Lower leg skin (tissue), 3 donors: ENCODE results near the gene DMBT1.

Experiments
- POLR2A ChIP-seq, 2 donors: fragments of 450-650 bp; IDR thresholded peaks; one replicate each; pipeline ENCODE4 v1.6.1; 2016 to 2017; ENCODE audit warnings: antibody characterized with exemption in 2 of 2, mild to moderate bottlenecking in 1 of 2, moderate library complexity in 1 of 2
- TF ChIP-seq, protein P1 (sequence below), 3 donors: fragments of 450-650 bp; IDR thresholded peaks; one replicate each; pipeline ENCODE4 v1.5.1; 2016; ENCODE audit warnings: antibody characterized with exemption in 3 of 3, mild to moderate bottlenecking in 3 of 3, moderate library complexity in 2 of 3

DNA sequence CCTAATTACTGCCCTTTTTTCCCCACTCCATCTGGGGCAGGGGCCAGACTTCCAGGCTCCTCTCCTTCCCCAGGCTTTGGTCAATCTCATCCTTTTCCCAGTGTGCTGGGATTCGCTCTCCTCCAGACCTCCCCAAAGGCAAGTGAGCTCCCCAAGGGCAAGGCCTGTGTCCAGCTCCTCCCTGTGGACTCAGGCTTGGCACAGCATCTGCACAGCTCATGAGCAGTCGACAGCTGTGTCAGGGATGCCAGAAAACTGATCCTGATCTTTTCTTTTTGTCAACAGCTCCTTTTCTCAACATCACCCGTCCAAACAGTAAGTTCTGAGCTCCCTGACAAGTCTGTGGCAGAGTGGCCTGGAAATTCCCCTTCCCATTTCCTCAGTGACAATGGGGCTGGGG, 72.0 kb downstream of the DMBT1 start:
- TF ChIP-seq, protein P1, sequence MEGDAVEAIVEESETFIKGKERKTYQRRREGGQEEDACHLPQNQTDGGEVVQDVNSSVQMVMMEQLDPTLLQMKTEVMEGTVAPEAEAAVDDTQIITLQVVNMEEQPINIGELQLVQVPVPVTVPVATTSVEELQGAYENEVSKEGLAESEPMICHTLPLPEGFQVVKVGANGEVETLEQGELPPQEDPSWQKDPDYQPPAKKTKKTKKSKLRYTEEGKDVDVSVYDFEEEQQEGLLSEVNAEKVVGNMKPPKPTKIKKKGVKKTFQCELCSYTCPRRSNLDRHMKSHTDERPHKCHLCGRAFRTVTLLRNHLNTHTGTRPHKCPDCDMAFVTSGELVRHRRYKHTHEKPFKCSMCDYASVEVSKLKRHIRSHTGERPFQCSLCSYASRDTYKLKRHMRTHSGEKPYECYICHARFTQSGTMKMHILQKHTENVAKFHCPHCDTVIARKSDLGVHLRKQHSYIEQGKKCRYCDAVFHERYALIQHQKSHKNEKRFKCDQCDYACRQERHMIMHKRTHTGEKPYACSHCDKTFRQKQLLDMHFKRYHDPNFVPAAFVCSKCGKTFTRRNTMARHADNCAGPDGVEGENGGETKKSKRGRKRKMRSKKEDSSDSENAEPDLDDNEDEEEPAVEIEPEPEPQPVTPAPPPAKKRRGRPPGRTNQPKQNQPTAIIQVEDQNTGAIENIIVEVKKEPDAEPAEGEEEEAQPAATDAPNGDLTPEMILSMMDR (IDR thresholded peaks at IDR 0.05) = no peak
- TF ChIP-seq POLR2A (IDR thresholded peaks at IDR 0.05) = no peak
